ENCODE data around the gene MAEL.

GRCh38 chr1:166971252-166971651, 17.8 kb upstream of the MAEL start:
- TF ChIP-seq CTCF (IDR thresholded peaks at IDR 0.05) (no peak), ZNF232 (CRISPR knock-in tag; IDR thresholded peaks at IDR 0.05) (no peak), TCF7 (CRISPR knock-in tag; IDR thresholded peaks at IDR 0.05; ENCODE audit: low read depth) (no peak), TEAD4 (CRISPR knock-in tag; IDR thresholded peaks at IDR 0.05) (no peak), USF1 (CRISPR knock-in tag; IDR thresholded peaks at IDR 0.05) (no peak), ERG (CRISPR knock-in tag; IDR thresholded peaks at IDR 0.05) (no peak), NFATC4 (CRISPR knock-in tag; IDR thresholded peaks at IDR 0.05) (no peak), MXD4 (CRISPR knock-in tag; IDR thresholded peaks at IDR 0.05; ENCODE audit: borderline replicate concordance) (no peak), ARID4B (CRISPR knock-in tag; IDR thresholded peaks at IDR 0.05; ENCODE audit: borderline replicate concordance) (no peak), MLX (CRISPR knock-in tag; IDR thresholded peaks at IDR 0.05) (no peak), ZNF512 (CRISPR knock-in tag; IDR thresholded peaks at IDR 0.05; ENCODE audit: borderline replicate concordance) (no peak)
